NOMO-1 treated with DMSO at 0.1 percent for 48 hours (cell line): ENCODE data around the gene PWP2.
"Not testable (repeated sequence)": the region's sequence is repeated elsewhere in the genome, so short reads cannot be mapped to it uniquely, and the experiment has no call there.

Experiments used
- DNase-seq: peaks from one replicate; lab custom pipeline; 2025; ENCODE audit not compliant: unreplicated experiment; lab: John Stamatoyannopoulos, UW

PWP2 gene

GRCh38 chr21:44133715-44134057, 26.5 kb downstream of the PWP2 start:
- DNase-seq: not testable (repeated sequence)

DNA sequence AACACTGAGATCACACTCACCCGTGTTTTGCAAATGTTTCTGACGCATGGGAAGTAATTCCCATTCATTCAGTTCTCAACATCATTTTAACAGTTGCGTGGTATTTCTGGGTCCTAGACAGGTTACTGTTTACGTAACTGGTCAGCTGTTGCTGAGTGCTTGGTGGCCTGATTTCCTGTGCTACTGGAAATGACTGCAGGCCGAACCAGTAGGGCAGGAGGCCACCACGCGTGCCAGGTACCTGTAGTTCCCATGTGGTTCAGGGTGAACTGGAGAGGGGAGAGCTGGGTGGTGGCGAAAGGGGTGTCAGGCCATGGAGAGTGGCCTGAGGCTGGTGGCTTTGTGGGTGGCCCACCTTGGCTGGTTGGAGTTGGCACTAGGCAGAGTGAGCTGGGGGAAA, 27.5 kb downstream of the PWP2 start:
- DNase-seq: not testable (repeated sequence)

- not testable (repeated sequence) for DNase-seq
These were observed 30.8 kb downstream of the PWP2 start for GRCh38 chr21:44138039-44138438.

- DNase-seq: not testable (repeated sequence)
These were observed 32.8 kb downstream of the PWP2 start for GRCh38 chr21:44139787-44140551.

GRCh38 chr21:44140552-44140932, 33.3 kb downstream of the PWP2 start:
- not testable (repeated sequence) for DNase-seq

DNA sequence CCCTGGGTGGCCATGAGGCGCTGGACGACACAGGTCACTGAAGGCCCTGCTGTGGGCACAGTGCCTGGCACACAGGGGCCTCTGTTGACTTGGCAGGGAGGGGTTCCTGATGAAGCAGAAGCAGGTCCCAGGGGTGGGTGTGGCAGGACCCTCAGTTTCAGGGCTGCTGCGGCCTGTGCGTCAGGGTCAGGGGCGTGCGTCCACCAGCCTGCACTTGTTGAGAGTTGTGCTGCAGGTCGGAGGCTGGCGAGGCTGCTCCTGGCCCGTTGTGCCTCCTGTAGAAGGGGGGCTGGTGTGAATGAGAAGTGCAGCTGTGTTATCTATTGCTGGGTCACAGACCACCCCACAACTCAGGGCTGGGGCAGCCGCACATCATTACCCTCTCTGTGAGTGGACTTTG, 35.3 kb downstream of the PWP2 start:
- DNase-seq: not testable (repeated sequence)

DNA sequence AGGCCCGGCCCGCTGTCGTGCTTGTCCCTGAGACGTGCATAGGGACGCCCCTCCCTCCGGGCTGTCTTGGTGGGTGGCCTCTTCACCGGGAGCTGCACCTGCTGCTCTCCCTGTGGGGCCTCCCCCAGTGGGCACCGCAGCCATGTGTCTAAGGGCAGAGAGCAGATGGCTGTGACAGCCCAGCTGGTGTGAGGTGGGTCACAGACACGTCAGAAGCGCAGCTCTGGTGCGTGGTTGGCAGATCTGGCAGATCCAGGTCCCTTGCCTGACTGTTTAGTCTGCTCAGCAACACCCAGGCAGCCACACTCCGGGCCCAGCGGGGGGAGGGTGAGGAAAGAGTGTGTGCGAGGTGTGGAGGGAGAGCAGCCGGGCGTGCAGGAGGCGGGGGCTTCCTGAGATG, 36.2 kb downstream of the PWP2 start:
- not testable (repeated sequence) for DNase-seq

DNA sequence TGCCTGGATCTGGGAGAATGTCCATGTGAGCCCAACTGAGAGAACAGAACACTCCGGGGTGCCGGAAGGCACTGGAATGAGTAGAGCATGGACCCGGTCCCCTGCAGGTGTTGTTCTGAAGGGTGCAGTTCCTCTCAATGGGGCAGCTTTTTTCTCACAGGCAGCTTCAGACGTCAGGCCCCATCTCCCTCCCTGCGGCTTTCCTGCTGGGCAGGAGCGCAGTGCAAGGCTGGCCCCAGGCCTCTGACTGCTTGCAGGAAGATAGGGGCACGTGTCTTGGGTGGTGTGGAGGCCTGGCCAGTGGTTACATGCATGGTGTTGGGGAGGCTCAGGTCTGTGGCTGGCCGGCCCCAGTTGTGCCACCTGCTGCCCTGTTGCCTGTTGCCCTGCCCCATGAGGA, 36.8 kb downstream of the PWP2 start:
- not testable (repeated sequence) for DNase-seq

DNA sequence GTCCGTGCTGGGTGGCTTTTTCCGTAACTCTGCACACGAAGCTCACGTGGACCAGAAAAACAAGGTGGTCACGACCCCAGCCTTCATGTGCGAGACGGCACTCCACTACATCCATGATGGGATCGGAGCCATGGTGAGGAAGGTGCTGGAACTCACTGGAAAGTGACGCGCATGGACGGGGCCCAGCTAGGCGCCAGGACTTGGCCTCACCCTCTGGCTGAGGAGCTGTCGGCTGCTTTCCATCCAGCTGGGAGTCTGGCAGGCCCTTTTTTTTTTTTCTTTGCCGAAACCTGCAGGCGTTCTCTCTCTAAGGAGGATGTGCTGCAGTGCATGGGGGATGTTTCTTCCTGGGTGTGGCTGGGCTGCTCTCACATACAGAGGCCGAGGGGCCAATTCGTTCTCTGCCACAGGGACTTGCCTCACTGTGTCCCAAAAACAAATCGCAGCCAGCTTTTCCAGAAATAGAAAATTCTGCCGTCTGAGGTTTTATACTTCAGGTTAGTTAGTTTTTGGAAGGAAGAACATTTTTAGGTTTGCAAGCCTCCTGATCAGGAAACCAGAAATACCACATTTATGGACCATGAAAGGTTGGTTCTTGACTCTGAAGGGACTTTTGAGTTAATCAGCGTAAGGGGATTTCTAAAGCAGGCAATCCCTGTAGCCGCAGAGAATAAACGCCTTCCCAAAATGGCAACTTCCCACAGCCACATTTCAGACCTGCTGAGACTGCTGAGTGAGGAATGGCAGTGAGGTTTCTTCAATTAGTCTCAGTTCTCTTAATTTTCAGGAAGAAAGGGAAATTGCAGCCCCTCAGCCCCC, 37.8 kb downstream of the PWP2 start:
- not testable (repeated sequence) for DNase-seq

GRCh38 chr21:44145616-44146015, 38.4 kb downstream of the PWP2 start:
- not testable (repeated sequence) for DNase-seq

DNA sequence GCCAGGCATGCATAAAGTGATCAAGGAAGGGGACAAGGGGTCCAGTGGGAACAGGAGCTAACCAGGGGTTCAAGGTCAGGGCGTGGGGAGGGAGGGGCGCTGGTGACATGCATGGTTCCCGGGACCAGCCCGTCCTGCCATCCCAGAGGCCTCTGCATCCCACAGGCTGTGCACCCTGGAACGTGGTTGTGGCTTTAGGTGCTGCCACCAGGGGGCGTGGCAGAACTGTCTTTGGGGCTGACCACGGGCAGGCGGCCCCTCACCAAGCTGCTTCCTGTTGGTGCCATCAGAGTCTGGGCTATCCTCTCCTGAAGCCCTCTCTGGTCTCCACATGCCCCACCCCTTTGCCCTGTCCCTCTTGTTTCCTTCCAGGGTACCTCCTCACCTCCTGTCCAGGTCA, 39.9 kb downstream of the PWP2 start:
- DNase-seq: not testable (repeated sequence)

- DNase-seq: not testable (repeated sequence)
These were observed 43.1 kb downstream of the PWP2 start for GRCh38 chr21:44150255-44150654.

DNA sequence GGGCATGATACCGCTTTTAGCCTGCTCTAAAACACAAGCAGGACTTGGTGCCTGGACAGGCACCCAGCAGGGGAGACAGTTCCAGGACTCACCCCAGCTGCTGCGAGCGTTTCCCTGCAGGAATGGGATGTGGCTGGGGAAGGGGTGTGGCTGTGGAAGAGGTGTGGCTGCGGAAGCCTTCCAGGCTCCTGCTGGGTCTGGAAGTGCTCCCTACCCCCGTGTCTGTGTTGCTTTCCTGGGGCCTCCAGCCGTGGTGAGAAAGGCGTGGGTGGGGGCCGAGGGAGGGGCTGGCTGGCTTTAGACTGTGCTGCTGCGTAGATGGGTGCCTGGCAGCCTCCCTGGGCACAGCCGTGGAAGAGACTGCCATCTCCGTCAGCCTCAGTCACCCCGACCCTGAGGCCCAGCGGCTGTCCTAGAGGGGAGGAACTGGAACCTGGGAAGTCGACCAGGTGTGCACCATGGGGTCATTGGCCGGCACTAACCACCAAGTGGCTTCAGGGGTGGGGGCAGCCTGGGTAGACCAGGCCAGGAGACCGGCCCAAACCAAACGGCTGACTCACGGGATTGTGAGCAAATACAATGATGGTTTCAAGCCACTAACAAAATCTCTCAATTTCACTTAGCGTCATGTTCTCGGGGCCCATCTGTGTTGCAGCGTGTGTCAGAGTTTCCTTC, 46.2 kb downstream of the PWP2 start:
- not testable (repeated sequence) for DNase-seq

GRCh38 chr21:44153889-44154228, 46.7 kb downstream of the PWP2 start:
- DNase-seq: not testable (repeated sequence)

GRCh38 chr21:44154816-44155230, 47.6 kb downstream of the PWP2 start:
- DNase-seq: not testable (repeated sequence)

DNA sequence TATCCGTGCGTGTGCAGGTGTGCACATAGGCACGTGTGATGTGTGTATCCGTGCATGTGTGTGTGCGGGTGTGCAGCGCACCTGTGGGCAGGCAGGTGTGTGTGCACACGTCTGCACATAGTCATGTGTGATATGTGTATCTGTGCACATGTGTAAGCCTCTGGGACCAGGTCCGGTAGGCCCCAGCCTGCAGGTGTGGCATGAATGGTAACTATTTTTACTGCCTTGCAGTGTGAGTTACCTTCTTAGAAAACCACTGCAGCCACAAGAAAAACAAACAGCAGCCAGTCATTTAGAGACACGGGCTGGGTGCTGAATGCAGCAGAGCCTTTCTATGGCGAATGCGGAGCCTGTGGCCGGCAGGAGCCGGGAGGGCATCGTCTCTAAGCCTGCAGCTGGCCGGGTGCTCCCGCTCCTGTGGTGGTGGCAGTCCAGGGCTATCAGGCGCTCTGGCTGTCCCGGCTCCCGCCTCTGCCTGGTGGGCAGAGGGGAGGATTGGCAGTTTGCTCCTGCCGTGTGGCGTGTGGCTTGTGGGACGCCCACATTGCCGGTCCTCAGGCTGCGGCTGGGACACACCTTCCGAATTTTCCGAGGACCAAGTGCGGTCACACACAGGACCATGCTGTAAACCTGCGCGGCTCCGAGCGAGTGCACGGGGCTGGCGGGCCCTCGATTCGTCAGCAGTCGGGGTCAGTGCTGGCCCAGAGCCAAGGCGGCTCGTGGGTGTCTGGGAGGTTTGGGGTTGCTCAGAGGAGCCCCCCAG, 48.2 kb downstream of the PWP2 start:
- not testable (repeated sequence) for DNase-seq

- not testable (repeated sequence) for DNase-seq
These were observed 48.8 kb downstream of the PWP2 start for GRCh38 chr21:44155994-44156380.

- not testable (repeated sequence) for DNase-seq
These were observed 50.4 kb downstream of the PWP2 start for GRCh38 chr21:44157439-44158081.

DNA sequence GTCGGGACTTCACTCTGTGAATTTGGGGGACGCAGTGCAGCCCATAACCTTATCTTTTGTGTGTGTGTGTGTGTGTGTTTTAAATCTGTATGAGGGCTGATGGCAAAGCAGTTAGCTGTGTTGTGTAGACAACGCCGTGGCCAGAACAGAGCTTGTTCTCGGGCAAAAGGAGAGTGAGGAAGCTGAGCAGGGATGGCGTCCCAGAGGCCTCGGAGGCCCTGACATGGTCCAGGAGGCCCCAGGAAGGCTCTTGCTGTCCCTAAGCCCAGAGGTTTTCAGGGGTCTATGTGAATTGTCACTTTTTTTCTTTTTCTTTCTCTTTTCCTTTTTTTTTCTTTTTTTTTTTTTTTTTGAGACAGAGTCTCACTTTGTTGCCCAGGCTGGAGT, 50.9 kb downstream of the PWP2 start:
- not testable (repeated sequence) for DNase-seq
